Esophagus muscularis mucosa (tissue), 4 donors: ENCODE results near the gene RCAN1.

Source experiments
- CTCF ChIP-seq, 3 experiments: fragments of 200-600 bp in 2 of 3; fragments of 450-650 bp in 1 of 3; sonication (generic) in 2 of 3; IDR thresholded peaks; one replicate each; pipeline ENCODE4 v1.5.1; 2017 to 2019; ENCODE audit warnings: antibody characterized with exemption in 3 of 3, mild to moderate bottlenecking in 2 of 3, moderate library complexity in 1 of 3
- EP300 ChIP-seq: sonication (generic); formaldehyde crosslinking; IDR thresholded peaks from one replicate; pipeline ENCODE4 v1.6.1; 2017; ENCODE audit warnings: antibody characterized with exemption
- POLR2AphosphoS5 ChIP-seq, 2 donors: sonication (generic); formaldehyde crosslinking; IDR thresholded peaks; one replicate each; pipeline ENCODE4 v1.6.1; 2017; ENCODE audit warnings: antibody characterized with exemption in 2 of 2

GRCh38 chr21:34596561-34597271, 18.2 kb downstream of the RCAN1 start:
- TF ChIP-seq CTCF (IDR thresholded peaks at IDR 0.05): no peak
- no peak for TF ChIP-seq EP300
- no peak for TF ChIP-seq POLR2AphosphoS5 (IDR thresholded peaks at IDR 0.05)
